Measurements from ENCODE around the gene MYL10.

Gene MYL10

DNA sequence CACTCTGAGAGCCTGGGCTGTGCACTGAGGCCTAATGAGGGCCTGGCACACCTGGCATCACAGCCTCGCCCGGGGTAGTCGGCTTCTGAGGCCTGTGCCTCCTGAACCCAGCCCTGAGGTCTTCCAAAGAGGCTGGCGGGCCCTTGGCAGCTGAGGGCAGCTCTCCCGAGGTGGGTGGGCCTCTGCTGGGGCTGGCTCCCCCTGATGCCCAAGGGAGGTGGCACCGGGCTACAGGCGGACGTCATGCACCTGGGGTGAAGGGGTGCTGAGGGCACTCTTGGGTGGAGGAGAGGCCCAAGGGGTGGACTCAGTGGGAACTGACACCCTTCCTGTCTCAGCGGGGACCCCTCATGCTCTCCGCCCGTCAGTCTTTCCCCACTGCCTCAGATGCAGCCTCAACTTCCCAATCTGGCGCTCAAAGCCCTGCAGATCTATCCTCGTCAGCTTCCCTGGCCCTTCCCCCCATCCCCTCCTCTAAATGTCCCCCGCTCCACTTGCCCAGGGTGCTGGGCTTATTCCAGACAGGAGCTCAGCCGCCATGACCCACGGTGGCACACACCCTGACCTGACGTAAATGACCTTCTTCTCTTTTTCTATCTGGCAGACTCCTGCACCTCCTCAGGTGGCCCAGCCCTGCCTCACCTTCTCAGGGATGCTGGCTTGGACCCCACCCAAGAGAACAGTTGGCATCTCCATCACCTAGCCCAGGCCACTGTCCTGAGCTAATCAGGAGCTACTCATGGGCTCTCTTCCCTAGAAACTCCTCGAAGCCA is 38.2 kb downstream of the MYL10 start:
- no peak overlapping the region for H3K9ac ChIP-seq (ENCODE audit: low read depth, low read length)
- no peaks in the 10 kb centered on the region for H3K4me1 ChIP-seq (ENCODE audit: insufficient read depth, low read length)
- no peaks in the 10 kb centered on the region for H3K9me3 ChIP-seq (ENCODE audit: control insufficient read depth, insufficient read depth, low read length)

DNA sequence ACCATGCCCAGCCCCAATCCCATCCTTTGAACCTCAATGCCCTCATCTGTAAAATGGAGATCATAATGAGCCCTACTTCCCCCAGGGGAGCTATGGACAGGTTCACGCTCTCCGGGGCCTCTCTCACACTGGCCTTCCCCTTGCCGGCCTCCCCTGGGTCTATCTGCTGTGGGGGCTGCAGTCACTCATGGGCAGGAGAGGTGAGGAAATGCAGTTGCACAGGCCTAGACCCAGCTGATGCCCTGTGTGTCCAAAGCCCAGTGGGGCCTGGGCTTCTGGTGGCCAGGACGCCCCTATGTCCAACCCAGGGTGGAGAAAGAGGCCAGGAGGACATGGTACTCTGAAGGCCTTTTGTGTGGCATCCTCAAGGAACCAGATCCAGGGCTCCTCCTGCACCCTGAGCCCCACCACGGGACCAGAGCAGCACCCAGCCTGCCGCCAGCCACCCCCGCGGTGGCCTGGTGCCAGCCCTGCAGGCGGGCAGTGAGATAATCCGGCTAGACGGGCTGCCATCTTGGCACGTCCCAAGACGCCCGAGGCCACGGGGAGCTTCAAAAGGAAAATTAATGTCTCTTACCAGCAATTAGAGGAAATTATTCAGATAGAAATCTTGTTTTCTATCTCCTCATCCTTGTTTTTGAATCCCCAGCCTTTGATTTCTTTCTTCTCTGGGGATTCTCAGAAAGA is 39.0 kb downstream of the MYL10 start:
- Histone ChIP-seq H3K36me3 (ENCODE audit: insufficient read depth, low read length) (no peaks in the 10 kb centered on the region), H3K4me1 (ENCODE audit: insufficient read depth, low read length) (no peaks in the 10 kb centered on the region), H3K9me3 (ENCODE audit: control insufficient read depth, insufficient read depth, low read length) (no peaks in the 10 kb centered on the region), H3K9ac (ENCODE audit: low read depth, low read length) (no peak overlapping the region)

More for the DNA sequence above, 38.2 kb downstream of the MYL10 start:
- H3K36me3 ChIP-seq (ENCODE audit: insufficient read depth, low read length), result no peaks in the 10 kb centered on the region

DNA sequence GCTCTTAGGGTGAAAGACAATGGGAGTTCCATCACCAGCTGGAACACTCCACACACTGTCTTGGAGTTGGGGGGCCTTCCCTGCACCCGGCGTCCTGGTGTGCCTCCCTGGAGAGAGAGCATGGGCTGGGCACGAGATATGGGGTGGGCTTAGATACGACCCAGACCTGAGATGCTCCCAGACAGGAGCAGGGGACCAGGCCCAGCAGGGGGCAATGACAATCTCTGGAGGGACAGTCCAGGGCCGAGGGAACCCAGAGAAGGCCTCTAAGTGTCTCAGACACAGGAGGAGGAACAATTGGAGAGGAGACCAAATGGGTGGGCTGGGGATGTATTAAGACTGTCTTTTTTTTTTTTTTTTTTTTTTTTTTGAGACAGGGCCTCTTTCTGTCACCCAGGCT is 40.0 kb downstream of the MYL10 start:
- Histone ChIP-seq H3K36me3 (ENCODE audit: insufficient read depth, low read length) (no peaks in the 10 kb centered on the region), H3K9ac (ENCODE audit: low read depth, low read length) (no peak overlapping the region), H3K9me3 (ENCODE audit: control insufficient read depth, insufficient read depth, low read length) (no peaks in the 10 kb centered on the region), H3K4me1 (ENCODE audit: insufficient read depth, low read length) (no peaks in the 10 kb centered on the region)

DNA sequence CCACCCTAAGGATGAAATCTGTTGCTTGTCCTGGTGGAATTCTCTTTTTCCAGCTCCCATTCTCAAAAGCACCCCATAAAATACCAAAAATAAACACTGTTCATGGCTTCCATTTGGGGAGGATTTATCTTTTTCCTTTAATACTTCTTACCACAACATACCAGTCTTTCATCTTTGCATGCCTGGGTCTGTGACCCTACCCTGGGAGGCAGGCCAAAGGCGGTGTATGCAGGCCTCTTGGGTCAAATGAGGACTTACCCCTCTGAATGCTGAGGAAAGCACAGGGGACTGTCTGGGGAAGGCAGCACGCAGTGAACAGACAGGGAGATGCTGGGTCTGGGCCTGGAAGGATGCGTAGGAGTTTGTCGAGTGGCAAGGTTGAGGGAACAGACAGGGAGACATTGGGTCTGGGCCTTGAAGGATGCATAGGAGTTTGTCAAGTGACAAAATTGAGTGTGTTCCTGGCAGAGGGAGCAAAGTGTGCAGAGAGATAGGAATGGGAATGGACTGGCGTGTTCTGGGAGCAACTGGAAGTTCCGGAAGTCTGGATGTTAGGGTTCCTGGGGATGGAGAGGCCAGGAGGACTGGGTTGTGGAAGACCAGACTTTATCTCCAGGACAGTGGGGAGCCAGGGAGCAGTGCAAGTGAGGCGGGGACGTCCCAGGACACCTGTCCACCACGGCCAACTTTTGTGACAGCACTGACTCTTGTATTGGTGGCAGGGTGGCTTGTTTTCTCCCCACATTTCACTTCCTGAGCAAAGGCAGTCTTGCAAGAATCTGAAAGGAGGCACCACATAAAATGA is 40.8 kb downstream of the MYL10 start:
- H3K4me1 ChIP-seq (ENCODE audit: insufficient read depth, low read length), result no peaks in the 10 kb centered on the region

DNA sequence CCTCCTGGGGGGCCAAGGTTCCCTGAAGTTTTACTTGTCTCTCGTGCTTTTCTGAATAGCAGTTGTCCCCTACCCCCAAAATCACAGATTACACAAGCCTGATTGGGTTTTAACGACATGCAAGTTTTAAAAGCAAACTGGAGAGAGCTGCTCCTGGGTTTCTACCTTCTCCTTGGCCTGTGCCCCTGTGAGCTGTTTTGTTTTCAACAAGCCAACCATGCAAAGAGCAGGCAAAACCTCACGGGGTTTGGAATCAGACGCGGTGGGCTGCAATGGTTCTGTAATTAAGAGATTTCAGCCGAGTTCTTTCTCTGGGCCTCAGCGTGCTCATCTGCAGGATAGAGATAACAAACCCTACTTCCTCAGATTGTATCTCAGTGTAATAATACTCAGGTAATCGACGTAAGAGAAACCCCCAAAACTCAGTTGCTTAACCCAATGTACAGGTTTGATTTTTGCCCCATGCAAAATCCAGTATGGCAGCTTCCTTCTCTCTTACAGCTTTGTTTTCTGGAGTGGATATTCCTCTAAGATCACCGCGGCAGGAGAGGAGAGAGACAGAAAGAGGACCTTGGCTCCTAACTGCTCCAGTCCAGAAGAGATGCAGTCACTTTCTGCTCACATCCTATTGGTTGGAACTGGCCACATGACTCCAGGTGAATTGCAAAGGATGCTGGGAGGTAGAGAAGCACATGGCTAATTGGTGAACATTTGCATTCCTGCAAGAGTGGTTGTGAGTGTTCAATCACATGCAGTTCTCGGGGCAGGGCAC is 42.0 kb downstream of the MYL10 start:
- no peaks in the 10 kb centered on the region for H3K4me1 ChIP-seq (ENCODE audit: insufficient read depth, low read length)
- no peaks in the 10 kb centered on the region for H3K36me3 ChIP-seq (ENCODE audit: insufficient read depth, low read length)
- no peaks in the 10 kb centered on the region for H3K9me3 ChIP-seq (ENCODE audit: control insufficient read depth, insufficient read depth, low read length)
- no peak overlapping the region for H3K9ac ChIP-seq (ENCODE audit: low read depth, low read length)

More for the DNA sequence above, 40.8 kb downstream of the MYL10 start:
- H3K9ac ChIP-seq (ENCODE audit: low read depth, low read length), result no peak overlapping the region
- no peaks in the 10 kb centered on the region for H3K9me3 ChIP-seq (ENCODE audit: control insufficient read depth, insufficient read depth, low read length)
- no peaks in the 10 kb centered on the region for H3K36me3 ChIP-seq (ENCODE audit: insufficient read depth, low read length)

DNA sequence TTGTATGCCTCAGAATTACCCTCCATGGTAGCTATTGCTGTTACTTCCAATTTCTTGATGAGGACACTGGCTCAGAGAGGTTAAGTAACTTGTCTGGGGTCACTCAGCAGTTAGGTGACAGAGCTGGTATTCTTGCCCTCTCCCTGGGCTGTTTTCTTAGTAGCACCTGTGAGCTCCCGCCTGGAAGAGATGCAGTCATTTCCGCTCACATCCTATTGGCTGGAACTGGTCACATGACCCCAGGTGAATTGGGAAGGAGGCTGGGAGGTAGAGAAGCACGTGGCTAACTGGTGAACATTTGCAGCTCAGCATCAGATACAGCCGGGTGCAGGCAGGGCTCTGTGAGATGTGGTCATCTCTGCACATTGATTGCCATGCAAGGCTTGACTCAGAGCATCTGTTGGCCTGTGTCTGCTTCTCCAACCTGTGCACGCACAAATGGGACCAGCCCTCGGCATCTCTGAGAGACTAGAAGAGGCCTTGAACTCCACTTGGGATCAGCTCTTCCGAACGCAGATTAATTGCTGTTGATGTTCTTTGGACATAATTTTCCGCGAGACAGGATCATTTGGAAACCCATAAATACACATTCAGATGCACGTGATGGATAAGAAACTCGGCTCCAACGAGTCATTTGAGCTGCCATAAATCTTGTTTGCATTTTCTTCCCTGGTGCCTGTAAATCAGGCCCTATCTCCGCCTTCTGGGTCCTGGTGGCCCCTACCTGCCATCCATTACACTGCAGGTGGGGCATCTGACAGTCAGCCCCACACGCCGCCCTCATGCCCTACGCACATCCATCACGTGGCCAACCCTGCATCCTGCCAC is 42.8 kb downstream of the MYL10 start:
- no peaks in the 10 kb centered on the region for H3K9me3 ChIP-seq (ENCODE audit: control insufficient read depth, insufficient read depth, low read length)
- H3K9ac ChIP-seq (ENCODE audit: low read depth, low read length), result no peak overlapping the region
- no peaks in the 10 kb centered on the region for H3K36me3 ChIP-seq (ENCODE audit: insufficient read depth, low read length)
- no peaks in the 10 kb centered on the region for H3K4me1 ChIP-seq (ENCODE audit: insufficient read depth, low read length)

DNA sequence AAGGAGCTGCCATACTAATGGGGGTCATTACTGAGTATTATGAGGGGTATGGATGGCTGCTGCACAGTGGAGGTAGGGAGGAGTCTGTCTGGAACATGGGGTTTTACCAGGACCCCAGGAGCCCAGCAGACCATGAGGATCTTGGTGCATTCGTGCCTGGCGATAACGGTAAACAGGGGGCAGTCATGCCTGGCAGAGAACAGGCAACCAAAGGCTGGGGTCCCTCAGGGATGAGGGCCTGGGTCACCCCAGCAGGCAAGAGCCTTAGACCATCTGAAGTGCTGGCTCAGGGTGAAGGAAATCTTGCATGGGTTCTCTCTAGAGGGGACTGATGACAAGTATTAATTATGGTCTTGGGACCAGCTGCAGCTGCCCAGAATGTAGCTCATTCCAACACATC is 46.1 kb downstream of the MYL10 start:
- H3K36me3 ChIP-seq (ENCODE audit: insufficient read depth, low read length), result no peaks in the 10 kb centered on the region
- H3K9me3 ChIP-seq (ENCODE audit: control insufficient read depth, insufficient read depth, low read length), result no peaks in the 10 kb centered on the region
- no peak overlapping the region for H3K9ac ChIP-seq (ENCODE audit: low read depth, low read length)
- H3K4me1 ChIP-seq (ENCODE audit: insufficient read depth, low read length), result no peaks in the 10 kb centered on the region

DNA sequence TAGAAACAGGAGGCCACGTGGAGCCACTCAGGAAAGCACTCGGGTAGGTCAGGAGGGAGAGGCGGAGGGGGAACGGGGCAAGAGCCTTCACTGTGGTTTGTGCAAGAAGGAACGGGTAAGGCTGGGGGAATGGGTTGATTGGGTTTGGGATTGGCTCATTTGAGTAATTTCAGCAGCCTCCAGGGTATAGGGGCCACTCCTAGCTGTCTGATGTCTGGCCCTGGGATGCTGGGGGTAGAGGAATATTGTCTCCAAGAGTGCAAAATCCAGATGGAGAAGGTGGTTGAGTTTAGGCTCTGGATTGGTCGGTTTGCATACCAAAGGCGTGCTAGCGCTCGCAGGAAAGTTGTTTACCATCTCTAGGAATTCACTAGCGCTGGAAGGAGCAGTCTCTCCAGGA is 47.2 kb downstream of the MYL10 start:
- no peaks in the 10 kb centered on the region for H3K4me1 ChIP-seq (ENCODE audit: insufficient read depth, low read length)
- H3K36me3 ChIP-seq (ENCODE audit: insufficient read depth, low read length), result no peaks in the 10 kb centered on the region
- H3K9me3 ChIP-seq (ENCODE audit: control insufficient read depth, insufficient read depth, low read length), result no peaks in the 10 kb centered on the region
- no peak overlapping the region for H3K9ac ChIP-seq (ENCODE audit: low read depth, low read length)

DNA sequence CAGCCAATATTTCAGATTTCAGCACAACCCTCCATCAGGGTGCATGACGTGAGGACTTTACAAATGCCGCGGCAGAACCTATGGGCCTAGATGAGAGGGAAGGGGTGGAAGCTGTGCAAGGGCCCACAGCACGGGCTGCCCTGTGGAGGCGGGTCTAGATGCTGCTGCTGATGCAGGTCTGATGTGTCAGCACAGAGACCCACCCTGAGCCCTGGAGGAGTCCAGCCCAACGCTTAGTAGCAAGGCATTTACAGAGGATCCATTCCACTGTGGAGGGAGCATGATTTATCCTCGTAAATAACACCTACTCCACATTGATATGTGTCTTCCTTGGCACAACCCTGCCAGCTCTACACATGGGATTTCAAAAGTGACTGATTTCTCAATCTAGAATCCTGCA is 48.5 kb downstream of the MYL10 start:
- Histone ChIP-seq H3K9ac (ENCODE audit: low read depth, low read length) (no peak overlapping the region), H3K4me1 (ENCODE audit: insufficient read depth, low read length) (peaks cover under 1% of the 10 kb centered on the region; the same call in 1 of the 2 replicates), H3K36me3 (ENCODE audit: insufficient read depth, low read length) (no peaks in the 10 kb centered on the region), H3K9me3 (ENCODE audit: control insufficient read depth, insufficient read depth, low read length) (no peaks in the 10 kb centered on the region)

DNA sequence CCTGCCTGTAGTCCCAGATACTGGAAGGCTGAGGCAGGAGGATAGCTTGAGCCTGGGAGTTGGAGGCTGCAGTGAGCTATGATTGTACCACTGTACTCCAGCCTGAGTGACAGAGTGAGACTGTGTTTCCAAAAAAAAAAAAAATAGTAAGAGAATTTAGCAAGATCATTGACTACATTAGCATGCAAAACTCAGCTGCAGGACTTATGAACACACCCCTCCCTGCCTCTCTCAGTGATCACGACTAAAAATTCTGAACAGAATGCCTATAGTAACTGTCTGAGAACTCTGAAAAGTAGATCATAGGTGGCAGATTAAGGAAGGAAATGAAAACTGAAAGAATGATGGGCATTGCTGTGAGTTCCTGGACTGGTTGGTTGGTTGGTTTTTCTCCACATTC is 50.5 kb downstream of the MYL10 start:
- Histone ChIP-seq H3K9ac (ENCODE audit: low read depth, low read length) (no peak overlapping the region), H3K9me3 (ENCODE audit: control insufficient read depth, insufficient read depth, low read length) (no peaks in the 10 kb centered on the region), H3K4me1 (ENCODE audit: insufficient read depth, low read length) (peaks cover 9% of the 10 kb centered on the region; the same call in 1 of the 2 replicates), H3K36me3 (ENCODE audit: insufficient read depth, low read length) (no peaks in the 10 kb centered on the region)

DNA sequence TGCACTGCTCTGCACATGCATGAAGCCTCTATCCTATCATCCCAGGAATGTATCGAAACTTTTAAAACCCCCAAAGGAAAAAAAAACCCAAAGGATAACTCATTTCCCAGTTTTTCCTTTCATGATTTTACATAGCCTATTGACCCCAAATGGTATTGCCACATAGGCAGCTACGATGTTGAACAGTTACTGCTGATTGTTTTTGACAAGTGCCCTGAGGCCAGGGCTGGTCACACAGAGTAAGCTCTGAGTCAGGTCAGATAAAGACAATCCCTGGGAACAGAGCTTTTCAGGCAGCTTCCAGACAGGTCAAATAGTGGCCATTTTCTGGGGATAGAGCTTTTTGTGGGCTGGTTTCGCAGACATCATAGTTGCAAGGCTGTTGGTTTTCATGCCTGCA is 52.1 kb downstream of the MYL10 start:
- peaks cover 9% of the 10 kb centered on the region; the same call in 1 of the 2 replicates for H3K4me1 ChIP-seq (ENCODE audit: insufficient read depth, low read length)
- no peaks in the 10 kb centered on the region for H3K36me3 ChIP-seq (ENCODE audit: insufficient read depth, low read length)
- H3K9me3 ChIP-seq (ENCODE audit: control insufficient read depth, insufficient read depth, low read length), result no peaks in the 10 kb centered on the region
- no peak overlapping the region for H3K9ac ChIP-seq (ENCODE audit: low read depth, low read length)

DNA sequence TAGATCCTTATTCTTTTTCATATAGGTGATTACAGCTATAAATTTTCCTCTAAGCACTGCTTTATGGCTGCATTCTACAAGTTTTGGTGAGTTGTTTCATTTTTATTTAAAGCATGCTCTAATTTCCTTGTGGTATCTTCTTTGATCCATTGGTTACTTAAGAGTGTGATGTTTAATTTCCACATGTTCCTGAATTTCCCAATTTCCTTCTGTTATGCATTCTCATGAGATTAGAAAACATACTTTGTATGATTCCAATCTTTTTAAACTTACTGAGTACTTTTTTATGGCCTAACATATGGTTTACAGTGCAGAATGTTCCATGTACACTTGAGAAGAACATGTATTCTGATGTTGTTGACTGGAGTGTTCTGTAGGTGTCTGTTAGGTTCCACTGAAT is 53.4 kb downstream of the MYL10 start:
- H3K36me3 ChIP-seq (ENCODE audit: insufficient read depth, low read length), result no peaks in the 10 kb centered on the region

DNA sequence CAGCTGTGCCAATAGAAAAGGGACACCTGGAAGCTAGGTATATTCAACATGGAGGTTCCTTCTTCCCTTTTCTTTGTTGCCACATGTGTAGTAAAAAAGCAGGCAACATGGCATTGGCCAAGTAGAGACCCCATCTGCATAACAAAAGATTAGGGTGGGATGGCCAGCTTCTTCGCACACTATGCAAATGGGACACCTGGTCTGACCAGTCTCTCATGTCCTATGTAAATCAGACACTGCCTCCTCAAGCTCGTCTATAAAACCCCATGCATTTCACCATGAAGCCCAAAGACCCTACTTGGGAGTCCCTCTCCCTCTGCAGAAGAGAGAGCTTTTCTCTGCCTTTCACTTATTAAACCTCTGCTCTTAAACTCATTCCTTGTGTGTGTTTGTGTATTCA is 53.9 kb downstream of the MYL10 start:
- Histone ChIP-seq H3K4me1 (ENCODE audit: insufficient read depth, low read length) (peaks cover 9% of the 10 kb centered on the region; the same call in 1 of the 2 replicates), H3K9me3 (ENCODE audit: control insufficient read depth, insufficient read depth, low read length) (no peaks in the 10 kb centered on the region), H3K9ac (ENCODE audit: low read depth, low read length) (no peak overlapping the region), H3K36me3 (ENCODE audit: insufficient read depth, low read length) (no peaks in the 10 kb centered on the region)

More for the DNA sequence above, 53.4 kb downstream of the MYL10 start:
- Histone ChIP-seq H3K4me1 (ENCODE audit: insufficient read depth, low read length) (peaks cover 9% of the 10 kb centered on the region; the same call in 1 of the 2 replicates), H3K9ac (ENCODE audit: low read depth, low read length) (no peak overlapping the region), H3K9me3 (ENCODE audit: control insufficient read depth, insufficient read depth, low read length) (no peaks in the 10 kb centered on the region)

Data from ES-I3 (cell line).